ENCODE data around the gene STIL.

- TF ChIP-seq, protein P1, sequence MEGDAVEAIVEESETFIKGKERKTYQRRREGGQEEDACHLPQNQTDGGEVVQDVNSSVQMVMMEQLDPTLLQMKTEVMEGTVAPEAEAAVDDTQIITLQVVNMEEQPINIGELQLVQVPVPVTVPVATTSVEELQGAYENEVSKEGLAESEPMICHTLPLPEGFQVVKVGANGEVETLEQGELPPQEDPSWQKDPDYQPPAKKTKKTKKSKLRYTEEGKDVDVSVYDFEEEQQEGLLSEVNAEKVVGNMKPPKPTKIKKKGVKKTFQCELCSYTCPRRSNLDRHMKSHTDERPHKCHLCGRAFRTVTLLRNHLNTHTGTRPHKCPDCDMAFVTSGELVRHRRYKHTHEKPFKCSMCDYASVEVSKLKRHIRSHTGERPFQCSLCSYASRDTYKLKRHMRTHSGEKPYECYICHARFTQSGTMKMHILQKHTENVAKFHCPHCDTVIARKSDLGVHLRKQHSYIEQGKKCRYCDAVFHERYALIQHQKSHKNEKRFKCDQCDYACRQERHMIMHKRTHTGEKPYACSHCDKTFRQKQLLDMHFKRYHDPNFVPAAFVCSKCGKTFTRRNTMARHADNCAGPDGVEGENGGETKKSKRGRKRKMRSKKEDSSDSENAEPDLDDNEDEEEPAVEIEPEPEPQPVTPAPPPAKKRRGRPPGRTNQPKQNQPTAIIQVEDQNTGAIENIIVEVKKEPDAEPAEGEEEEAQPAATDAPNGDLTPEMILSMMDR (conservative IDR thresholded peaks at IDR 0.05), result no peak
- TF ChIP-seq ZFX (IDR thresholded peaks at IDR 0.05), result no peak
Observed at GRCh38 chr1:47225430-47226100, 88.4 kb downstream of the STIL start.

Data from C4-2B (cell line).